ENCODE data around the gene ADISSP. TPM values are rescaled to one million over a fixed set of nuclear protein-coding genes. Genes with fewer than 3 reads are reported as not detected.

The ADISSP gene
- total RNA-seq, 1 donor from 2014 or later: 10.2 TPM

- Histone ChIP-seq H3K27me3 (ENCODE audit: low read depth) (peaks cover under 1% of the 10 kb centered on the region), H3K4me1 (peaks cover 85% of the 10 kb centered on the region), H3K27ac (replicated peaks) (peak overlapping the region; percentile 95), H3K9me3 (replicated peaks) (no peaks in the 10 kb centered on the region), H3K36me3 (peaks cover 10% of the 10 kb centered on the region), H3K4me3 (peak overlapping the region; percentile 33)
- no peak for DNase-seq
- no peak for TF ChIP-seq CTCF (IDR thresholded peaks at IDR 0.05; ENCODE audit: borderline replicate concordance)
- intact Hi-C loops (cut with micrococcal nuclease): no loop called here
Measured at GRCh38 chr20:3738111-3739053, 29.2 kb downstream of the ADISSP start.

GRCh38 chr20:3735768-3736167, 31.8 kb downstream of the ADISSP start:
- TF ChIP-seq CTCF (IDR thresholded peaks at IDR 0.05; ENCODE audit: borderline replicate concordance): no peak
- Histone ChIP-seq H3K4me3 (peak overlapping the region; percentile 17), H3K27ac (replicated peaks) (peak overlapping the region; percentile 95), H3K27me3 (ENCODE audit: low read depth) (peaks cover 24% of the 10 kb centered on the region), H3K9me3 (replicated peaks) (no peaks in the 10 kb centered on the region), H3K4me1 (peaks cover 91% of the 10 kb centered on the region), H3K36me3 (peaks cover 8% of the 10 kb centered on the region)
- DNase-seq: no peak
- intact Hi-C loops (cut with micrococcal nuclease): no loop called here

- Histone ChIP-seq H3K27me3 (ENCODE audit: low read depth) (peaks cover 25% of the 10 kb centered on the region), H3K9me3 (replicated peaks) (no peaks in the 10 kb centered on the region), H3K4me1 (peaks cover 92% of the 10 kb centered on the region), H3K4me3 (peak overlapping the region; percentile 78), H3K27ac (replicated peaks) (peak overlapping the region; percentile 95), H3K36me3 (peaks cover 3% of the 10 kb centered on the region)
- TF ChIP-seq CTCF (IDR thresholded peaks at IDR 0.05; ENCODE audit: borderline replicate concordance): no peak
- intact Hi-C loops (cut with micrococcal nuclease): no loop called here
- DNase-seq: no peak
Measured at GRCh38 chr20:3734111-3734843, 33.3 kb downstream of the ADISSP start.

- Histone ChIP-seq H3K9me3 (replicated peaks) (no peaks in the 10 kb centered on the region), H3K27ac (replicated peaks) (peak overlapping the region; percentile 95), H3K36me3 (peaks cover 3% of the 10 kb centered on the region), H3K27me3 (ENCODE audit: low read depth) (peaks cover 33% of the 10 kb centered on the region), H3K4me3 (peak overlapping the region; percentile 78), H3K4me1 (peaks cover 93% of the 10 kb centered on the region)
- DNase-seq: no peak
- intact Hi-C loops (cut with micrococcal nuclease): no loop called here
- no peak for TF ChIP-seq CTCF (IDR thresholded peaks at IDR 0.05; ENCODE audit: borderline replicate concordance)
Measured at GRCh38 chr20:3733119-3733995, 34.2 kb downstream of the ADISSP start.
